Astrocyte (in vitro differentiated cells and primary cell): Measurements from ENCODE around the gene TRPM4.

Source experiments
- EZH2 ChIP-seq: IDR thresholded peaks from 2 replicates; pipeline ENCODE4 v1.6.1; 2012; ENCODE audit warnings: mild to moderate bottlenecking, low read length, inconsistent platforms; ENCODE audit not compliant: insufficient read depth
- TF ChIP-seq, protein P1 (sequence below): IDR thresholded peaks from 2 replicates; pipeline ENCODE4 v1.5.1; 2011; ENCODE audit warnings: low read depth, mild to moderate bottlenecking, inconsistent platforms, low read length, moderate library complexity; ENCODE audit not compliant: insufficient read depth

DNA sequence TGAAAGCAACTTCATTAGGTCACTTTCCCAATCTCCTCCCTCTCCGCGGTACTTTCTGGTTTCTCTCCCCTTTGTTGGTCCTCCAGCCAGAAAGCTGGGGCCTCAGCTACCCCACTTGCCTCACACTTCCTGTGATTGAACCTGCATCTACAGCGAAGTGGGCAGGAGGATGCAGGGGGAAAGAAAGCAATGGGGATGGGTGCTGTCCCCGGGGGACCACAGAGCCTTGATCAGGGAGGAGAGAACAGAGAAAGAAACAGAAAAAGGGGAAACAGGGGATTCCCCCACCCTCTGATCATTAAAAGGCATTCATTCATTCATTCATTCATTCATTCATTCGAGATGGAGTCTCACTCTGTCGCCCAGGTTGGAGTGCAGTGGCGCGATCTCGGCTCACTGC is 74.2 kb downstream of the TRPM4 start:
- TF ChIP-seq, protein P1, sequence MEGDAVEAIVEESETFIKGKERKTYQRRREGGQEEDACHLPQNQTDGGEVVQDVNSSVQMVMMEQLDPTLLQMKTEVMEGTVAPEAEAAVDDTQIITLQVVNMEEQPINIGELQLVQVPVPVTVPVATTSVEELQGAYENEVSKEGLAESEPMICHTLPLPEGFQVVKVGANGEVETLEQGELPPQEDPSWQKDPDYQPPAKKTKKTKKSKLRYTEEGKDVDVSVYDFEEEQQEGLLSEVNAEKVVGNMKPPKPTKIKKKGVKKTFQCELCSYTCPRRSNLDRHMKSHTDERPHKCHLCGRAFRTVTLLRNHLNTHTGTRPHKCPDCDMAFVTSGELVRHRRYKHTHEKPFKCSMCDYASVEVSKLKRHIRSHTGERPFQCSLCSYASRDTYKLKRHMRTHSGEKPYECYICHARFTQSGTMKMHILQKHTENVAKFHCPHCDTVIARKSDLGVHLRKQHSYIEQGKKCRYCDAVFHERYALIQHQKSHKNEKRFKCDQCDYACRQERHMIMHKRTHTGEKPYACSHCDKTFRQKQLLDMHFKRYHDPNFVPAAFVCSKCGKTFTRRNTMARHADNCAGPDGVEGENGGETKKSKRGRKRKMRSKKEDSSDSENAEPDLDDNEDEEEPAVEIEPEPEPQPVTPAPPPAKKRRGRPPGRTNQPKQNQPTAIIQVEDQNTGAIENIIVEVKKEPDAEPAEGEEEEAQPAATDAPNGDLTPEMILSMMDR = no peak
- no peak for TF ChIP-seq EZH2
